ENCODE data around the gene NBPF8.
A peak's percentile ranks its signal among the peaks of the same experiment; 100 is the strongest.
"Not testable (repeated sequence)": the region's sequence is repeated elsewhere in the genome, so short reads cannot be mapped to it uniquely, and the experiment has no call there.

NBPF8 gene

DNA sequence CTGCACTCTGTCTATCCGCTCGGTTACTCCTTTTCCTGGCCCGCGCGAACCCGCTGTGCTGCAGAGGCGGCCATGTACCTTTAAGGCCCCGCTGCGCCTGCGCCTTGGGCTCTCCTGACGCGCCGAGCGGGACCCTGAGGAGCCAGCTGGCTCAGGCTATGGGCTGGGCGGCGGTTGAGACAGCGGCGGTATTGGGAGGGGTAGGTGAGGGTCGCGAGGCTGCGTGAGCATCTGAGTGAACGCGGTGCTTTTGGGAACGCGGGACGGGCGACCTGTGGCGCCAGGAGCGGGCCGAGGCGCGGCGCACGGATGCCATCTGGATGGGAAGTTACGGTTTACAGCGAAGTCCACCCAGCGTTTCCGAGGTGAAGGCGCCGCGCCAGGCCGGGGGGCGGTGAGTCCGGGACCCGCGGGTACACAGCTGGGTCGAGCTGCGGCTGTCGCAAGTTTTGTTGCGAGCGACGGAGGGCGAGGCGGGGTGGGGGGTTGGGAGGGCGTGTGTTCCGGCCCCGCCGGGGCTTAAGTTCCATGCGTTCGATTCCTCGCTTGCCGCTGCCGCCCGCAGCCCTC lies at the start of gene NBPF8:
Gene NBPF8, plus strand, starts transcription at position 125 of the 570 bp plus-strand sequence. CDS start 21,488 bp downstream, outside the sequence.
- DNase-seq (ENCODE audit: low spot score), result not testable (repeated sequence)

- DNase-seq (ENCODE audit: low spot score), result not testable (repeated sequence)
Measured at GRCh38 chr1:120367709-120368108, 47.1 kb upstream of the NBPF8 start.

DNA sequence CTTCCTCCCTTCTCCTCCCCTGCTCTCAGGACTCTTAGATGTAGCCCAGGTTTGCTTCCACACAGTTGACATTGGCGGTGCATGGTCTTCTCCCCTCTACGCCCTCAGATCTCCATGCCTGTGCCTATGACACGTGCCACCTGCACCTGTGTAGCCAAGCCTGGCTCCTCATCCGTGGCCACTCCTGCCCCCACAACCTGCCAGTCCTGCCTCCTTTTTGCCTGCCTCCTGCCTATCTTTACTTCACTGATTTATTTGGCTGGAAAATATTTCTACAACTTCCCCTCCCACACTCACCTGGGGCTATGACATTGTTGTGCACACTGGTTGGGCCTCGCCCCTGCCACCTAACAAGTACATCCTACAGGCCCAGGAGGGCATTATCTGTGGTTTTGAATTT lies 28.2 kb upstream of the NBPF8 start:
- DNase-seq (ENCODE audit: low spot score), result not testable (repeated sequence)

DNA sequence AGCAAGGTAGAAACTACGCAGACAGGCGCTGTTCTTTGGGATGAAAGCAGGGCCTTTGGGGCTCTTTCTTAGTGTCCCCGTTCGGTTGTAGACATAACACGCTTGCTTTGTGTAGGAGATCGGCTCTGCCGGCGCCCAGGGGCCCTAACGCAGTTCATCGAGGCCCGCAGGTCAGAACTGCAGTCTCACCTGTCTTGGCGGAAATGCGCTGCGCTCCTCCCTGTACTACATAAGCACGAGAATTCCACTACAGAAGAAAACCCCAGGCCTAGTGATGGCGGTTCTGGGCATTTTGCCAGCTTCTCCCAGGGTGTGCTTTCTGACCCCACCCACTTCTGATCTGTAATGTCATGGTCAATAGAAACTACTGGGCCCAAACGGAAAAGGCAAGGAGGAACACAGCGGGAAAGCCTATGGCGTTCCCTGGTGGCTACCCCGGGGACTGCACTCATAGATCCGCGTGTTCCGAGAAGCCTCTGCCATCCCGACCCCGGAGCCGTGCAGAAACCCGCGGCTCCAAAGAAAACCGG lies 26.2 kb upstream of the NBPF8 start:
- DNase-seq (ENCODE audit: low spot score), result not testable (repeated sequence)

DNA sequence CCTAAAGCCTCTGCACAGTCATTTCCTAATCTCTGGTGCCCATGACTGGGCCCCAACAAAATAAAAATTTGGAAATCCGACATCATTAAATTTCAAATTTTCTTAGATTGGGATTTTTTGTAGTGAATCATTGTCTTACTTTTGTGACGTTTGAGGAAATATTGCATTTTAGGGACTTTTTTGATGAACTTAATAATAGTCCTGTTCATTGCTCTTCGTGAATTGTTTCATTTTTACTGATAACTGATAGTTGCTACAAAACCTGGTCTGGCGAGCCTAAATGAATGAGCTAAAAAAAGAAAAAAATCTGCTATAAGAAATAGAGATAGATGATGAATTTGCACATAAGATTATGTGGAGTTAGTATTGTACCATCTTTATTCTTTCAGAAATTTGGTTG lies 23.5 kb upstream of the NBPF8 start:
- DNase-seq (ENCODE audit: low spot score), result not testable (repeated sequence)

GRCh38 chr1:120393316-120394232 lies 21.3 kb upstream of the NBPF8 start:
- not testable (repeated sequence) for DNase-seq (ENCODE audit: low spot score)

DNA sequence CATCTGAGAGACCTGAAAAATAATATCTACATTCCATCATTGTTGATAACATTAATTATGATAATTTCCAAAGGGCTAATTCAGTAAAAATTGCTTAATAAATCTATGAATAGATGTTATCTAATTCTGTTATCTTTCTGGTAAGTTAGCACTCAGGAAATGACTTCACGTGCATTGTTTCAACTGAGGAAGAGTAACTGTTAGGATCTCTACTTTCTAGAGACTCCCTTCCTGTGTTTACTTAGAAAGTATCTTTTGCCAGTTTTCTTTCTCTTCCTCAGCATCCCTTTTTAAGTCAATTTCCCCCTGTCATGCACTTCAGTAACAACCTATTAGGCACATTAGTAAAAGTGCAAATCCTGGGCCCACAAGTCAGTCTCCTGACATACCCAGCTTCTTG lies 9.5 kb upstream of the NBPF8 start:
- DNase-seq (ENCODE audit: low spot score), result not testable (repeated sequence)

- DNase-seq (ENCODE audit: low spot score), result not testable (repeated sequence)
Measured at GRCh38 chr1:120414451-120414850, 384 bp upstream of the NBPF8 start.

GRCh38 chr1:120415492-120415961 lies 692 bp downstream of the NBPF8 start:
- peak; percentile 11 for DNase-seq (ENCODE audit: low spot score)

DNA sequence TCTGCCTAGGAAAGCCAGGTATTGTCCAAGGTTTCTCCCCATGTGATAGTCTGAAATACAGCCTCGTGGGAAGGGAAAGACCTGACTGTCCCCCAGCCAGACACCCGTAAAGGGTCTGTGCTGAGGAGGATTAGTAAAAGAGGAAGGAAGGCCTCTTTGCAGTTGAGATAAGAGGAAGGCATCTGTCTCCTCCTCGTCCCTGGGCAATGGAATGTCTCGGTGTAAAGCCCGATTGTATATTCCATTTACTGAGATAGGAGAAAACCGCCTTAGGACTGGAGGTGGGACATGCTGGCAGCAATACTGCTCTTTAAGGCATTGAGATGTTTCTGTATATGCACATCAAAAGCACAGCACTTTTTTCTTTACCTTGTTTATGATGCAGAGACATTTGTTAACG lies 10.2 kb downstream of the NBPF8 start:
- DNase-seq (ENCODE audit: low spot score), result not testable (repeated sequence)

DNA sequence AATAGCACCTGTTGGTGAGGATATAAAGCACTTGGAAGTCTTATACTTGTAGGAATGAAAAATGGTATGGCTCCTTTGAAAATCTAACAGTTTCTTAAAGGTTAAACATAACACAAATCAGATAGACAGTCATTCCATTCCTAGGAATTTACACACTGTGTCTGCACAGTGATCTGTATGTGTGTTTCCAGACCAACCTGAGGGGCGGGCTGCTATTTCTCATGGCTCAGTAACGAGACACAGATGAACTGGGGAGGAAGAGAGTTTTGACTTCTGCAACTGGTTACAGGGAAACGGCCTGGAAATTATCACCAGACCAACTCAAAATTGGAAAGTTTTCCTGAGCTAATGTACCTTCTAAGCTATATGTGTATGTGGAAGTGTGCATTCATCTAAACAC lies 16.8 kb downstream of the NBPF8 start:
- DNase-seq (ENCODE audit: low spot score), result not testable (repeated sequence)

- not testable (repeated sequence) for DNase-seq (ENCODE audit: low spot score)
Measured at GRCh38 chr1:120433831-120434230, 19.0 kb downstream of the NBPF8 start.

DNA sequence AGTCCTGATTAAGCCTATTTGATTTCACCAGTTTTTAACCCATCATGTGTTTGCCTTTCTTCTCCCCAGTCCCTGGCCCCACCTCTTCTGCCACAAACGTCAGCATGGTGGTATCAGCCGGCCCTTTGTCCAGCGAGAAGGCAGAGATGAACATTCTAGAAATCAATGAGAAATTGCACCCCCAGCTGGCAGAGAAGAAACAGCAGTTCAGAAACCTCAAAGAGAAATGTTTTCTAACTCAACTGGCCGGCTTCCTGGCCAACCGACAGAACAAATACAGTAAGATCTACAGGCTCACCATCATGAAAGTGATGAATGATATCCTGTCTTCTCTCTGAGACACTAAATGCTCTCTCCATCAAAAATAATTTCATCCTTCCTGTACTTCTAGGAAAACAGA lies 34.3 kb downstream of the NBPF8 start:
- not testable (repeated sequence) for DNase-seq (ENCODE audit: low spot score)
